Neural progenitor cell (in vitro differentiated cells): ENCODE results near the gene TRMO. TPM values are rescaled to one million over a fixed set of nuclear protein-coding genes. Genes with fewer than 3 reads are reported as not detected.

Source experiments
- DNase-seq: peaks from one replicate; pipeline ENCODE4 v3.0.0-alpha.2; 2016; ENCODE audit warnings: low spot score
- H2AFZ ChIP-seq: fragments of 200-600 bp; sonication (generic); replicated peaks from 2 replicates; pipeline ENCODE4 v1.6.1; 2016; ENCODE audit warnings: antibody characterized with exemption
- H3F3A ChIP-seq: fragments of 200-600 bp; sonication (generic); 2 replicates; pipeline ENCODE4 v1.6.1; 2016; ENCODE audit warnings: antibody characterized with exemption, low read depth
- H3K27ac ChIP-seq: fragments of 200-600 bp; sonication (generic); 2 replicates; pipeline ENCODE4 v1.5.1; 2016; ENCODE audit warnings: mild to moderate bottlenecking
- H3K27me3 ChIP-seq: fragments of 200-600 bp; sonication (generic); 2 replicates; pipeline ENCODE4 v1.6.1; 2016; ENCODE audit warnings: mild to moderate bottlenecking, moderate library complexity
- H3K36me3 ChIP-seq: fragments of 200-600 bp; sonication (generic); 2 replicates; pipeline ENCODE4 v1.5.1; 2016
- H3K4me1 ChIP-seq: fragments of 200-600 bp; sonication (generic); 2 replicates; pipeline ENCODE4 v1.6.1; 2016; ENCODE audit warnings: mixed run types
- H3K4me2 ChIP-seq: fragments of 200-600 bp; sonication (generic); 2 replicates; pipeline ENCODE4 v1.6.1; 2016
- H3K4me3 ChIP-seq: fragments of 200-600 bp; sonication (generic); 2 replicates; pipeline ENCODE4 v1.5.1; 2016
- H3K79me2 ChIP-seq: fragments of 200-600 bp; sonication (generic); 2 replicates; pipeline ENCODE4 v1.6.1; 2016; ENCODE audit warnings: low read depth
- H3K9ac ChIP-seq: fragments of 200-600 bp; sonication (generic); 2 replicates; pipeline ENCODE4 v1.6.1; 2016
- H3K9me3 ChIP-seq: fragments of 200-600 bp; sonication (generic); 2 replicates; pipeline ENCODE4 v1.5.1; 2016; ENCODE audit warnings: low read depth
- H4K20me1 ChIP-seq: fragments of 200-600 bp; sonication (generic); 2 replicates; pipeline ENCODE4 v1.6.1; 2016; ENCODE audit warnings: low read depth
- H3K27ac Mint-ChIP-seq: 3 replicates; pipeline ENCODE4 v1.8.0; 2021; ENCODE audit warnings: mixed read lengths
- H3K27me3 Mint-ChIP-seq: 2 replicates; pipeline ENCODE4 v1.8.0; 2022; ENCODE audit warnings: low read depth, mild to moderate bottlenecking, inconsistent platforms, moderate library complexity, mixed read lengths; ENCODE audit not compliant: insufficient read depth
- H3K36me3 Mint-ChIP-seq: 3 replicates; pipeline ENCODE4 v1.8.0; 2021; ENCODE audit warnings: mixed read lengths
- H3K4me1 Mint-ChIP-seq: 3 replicates; pipeline ENCODE4 v1.8.0; 2021; ENCODE audit warnings: mixed read lengths
- H3K4me3 Mint-ChIP-seq: 3 replicates; pipeline ENCODE4 v1.8.0; 2021; ENCODE audit warnings: mild to moderate bottlenecking, moderate library complexity, mixed read lengths
- H3K9me3 Mint-ChIP-seq: 3 replicates; pipeline ENCODE4 v1.8.0; 2020; ENCODE audit warnings: mixed read lengths
- CTCF ChIP-seq: fragments of 200-600 bp; sonication (generic); IDR thresholded peaks from 2 replicates; pipeline ENCODE4 v1.5.1; 2017; ENCODE audit warnings: antibody characterized with exemption, mild to moderate bottlenecking
- EZH2 ChIP-seq: fragments of 200-600 bp; sonication (generic); IDR thresholded peaks from 2 replicates; pipeline ENCODE4 v1.6.1; 2017; ENCODE audit warnings: antibody characterized with exemption, mild to moderate bottlenecking, moderate library complexity
- EZH2phosphoT487 ChIP-seq: fragments of 200-600 bp; sonication (generic); IDR thresholded peaks from 2 replicates; pipeline ENCODE4 v1.6.1; 2017; ENCODE audit warnings: antibody characterized with exemption
- total RNA-seq: library from RNA; depleted of rRNA; stranded (reverse); fragments of >200 nt; gene quantifications from 2 replicates; pipeline ENCODE4 v1.2.3, GENCODE V29; 2015; ENCODE audit warnings: low replicate concordance

The TRMO gene
- total RNA-seq, 1 donor from 2014 or later = 5.7 TPM

- H3K27me3 Mint-ChIP-seq = no peaks in the 10 kb centered on the region
- H3K4me3 Mint-ChIP-seq = no peak overlapping the region
- no peak for TF ChIP-seq EZH2phosphoT487
- no peak for TF ChIP-seq CTCF
- TF ChIP-seq EZH2 = no peak
These were observed 30.6 kb downstream of the TRMO start for GRCh38 chr9:97891736-97892135.

GRCh38 chr9:97889941-97890887 is 32.1 kb downstream of the TRMO start:
- H3K27me3 ChIP-seq = peaks cover 5% of the 10 kb centered on the region
- peaks cover 3% of the 10 kb centered on the region for H3K9me3 Mint-ChIP-seq
- H3K4me3 ChIP-seq = no peak overlapping the region
- no peaks in the 10 kb centered on the region for H3K36me3 ChIP-seq
- H3K9ac ChIP-seq = no peak overlapping the region
- no peaks in the 10 kb centered on the region for H4K20me1 ChIP-seq
- H3K27ac ChIP-seq = no peak overlapping the region
- no peaks in the 10 kb centered on the region for H3K36me3 Mint-ChIP-seq
- H3K4me2 ChIP-seq = no peak overlapping the region
- H3K79me2 ChIP-seq = no peaks in the 10 kb centered on the region
- H3K4me1 Mint-ChIP-seq = peaks cover 2% of the 10 kb centered on the region
- H3K4me3 Mint-ChIP-seq = no peak overlapping the region
- no peaks in the 10 kb centered on the region for H3K27me3 Mint-ChIP-seq
- TF ChIP-seq EZH2 (no peak), CTCF (peak; percentile 94), EZH2phosphoT487 (no peak)
- H3K9me3 ChIP-seq = no peaks in the 10 kb centered on the region
- no peaks in the 10 kb centered on the region for H3K4me1 ChIP-seq
- peaks cover 5% of the 10 kb centered on the region for H3F3A ChIP-seq
- no peak overlapping the region for H3K27ac Mint-ChIP-seq
- DNase-seq = peak; percentile 67
- H2AFZ ChIP-seq = peak overlapping the region; percentile 87

More at GRCh38 chr9:97891736-97892135, 30.6 kb downstream of the TRMO start:
- no peaks in the 10 kb centered on the region for H3K4me1 ChIP-seq
- DNase-seq = no peak
- peaks cover 5% of the 10 kb centered on the region for H3F3A ChIP-seq
- no peak overlapping the region for H3K9ac ChIP-seq
- no peaks in the 10 kb centered on the region for H4K20me1 ChIP-seq
- Mint-ChIP-seq H3K36me3 (no peaks in the 10 kb centered on the region), H3K4me1 (peaks cover 2% of the 10 kb centered on the region), H3K9me3 (peaks cover 3% of the 10 kb centered on the region), H3K27ac (no peak overlapping the region)
- no peak overlapping the region for H3K27ac ChIP-seq
- no peak overlapping the region for H2AFZ ChIP-seq
- H3K36me3 ChIP-seq = no peaks in the 10 kb centered on the region
- no peaks in the 10 kb centered on the region for H3K79me2 ChIP-seq
- H3K4me2 ChIP-seq = no peak overlapping the region
- no peaks in the 10 kb centered on the region for H3K9me3 ChIP-seq
- H3K4me3 ChIP-seq = no peak overlapping the region
- peaks cover 5% of the 10 kb centered on the region for H3K27me3 ChIP-seq

DNA sequence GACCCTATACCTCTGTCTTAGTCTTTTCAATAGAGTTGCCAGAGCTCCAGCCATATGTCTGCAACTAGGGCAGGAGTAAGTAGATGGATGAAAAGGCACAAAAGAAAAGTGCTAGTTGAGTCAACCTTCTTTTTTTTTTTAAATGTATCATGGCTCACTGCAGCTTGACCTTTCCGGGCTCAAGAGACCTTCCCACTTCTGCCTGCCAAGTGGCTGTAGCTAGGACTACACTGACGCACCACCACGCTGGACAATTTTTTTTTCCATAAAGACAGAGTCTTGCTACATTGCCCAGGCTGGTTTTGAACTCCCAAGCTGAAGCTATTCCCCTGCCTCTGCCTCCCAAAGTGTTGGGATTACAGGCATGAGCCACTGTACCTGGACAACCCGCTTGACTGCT is 42.0 kb downstream of the TRMO start:
- H3K27me3 Mint-ChIP-seq = peaks cover 2% of the 10 kb centered on the region
- no peak for DNase-seq
- no peaks in the 10 kb centered on the region for H3F3A ChIP-seq

More for the DNA sequence above, 42.0 kb downstream of the TRMO start:
- Histone ChIP-seq H3K9me3 (no peaks in the 10 kb centered on the region), H3K4me2 (no peak overlapping the region), H3K4me1 (no peaks in the 10 kb centered on the region), H3K27ac (no peak overlapping the region), H4K20me1 (no peaks in the 10 kb centered on the region), H3K4me3 (no peak overlapping the region), H3K9ac (no peak overlapping the region), H2AFZ (no peak overlapping the region), H3K36me3 (no peaks in the 10 kb centered on the region), H3K27me3 (peaks cover 41% of the 10 kb centered on the region), H3K79me2 (no peaks in the 10 kb centered on the region)
- TF ChIP-seq EZH2phosphoT487 (no peak), CTCF (no peak), EZH2 (no peak)
- Mint-ChIP-seq H3K27ac (no peak overlapping the region), H3K4me1 (peaks cover 7% of the 10 kb centered on the region), H3K4me3 (no peak overlapping the region), H3K36me3 (no peaks in the 10 kb centered on the region), H3K9me3 (no peaks in the 10 kb centered on the region)
